ENCODE measurements around the gene ZNF536. TPM values are rescaled to one million over a fixed set of nuclear protein-coding genes. Genes with fewer than 3 reads are reported as not detected.
"Not testable (repeated sequence)": the region's sequence is repeated elsewhere in the genome, so short reads cannot be mapped to it uniquely, and the experiment has no call there.

Gene ZNF536
- total and polyA plus RNA-seq, 10 of the 15 experiments (the other 5 are each of a cell fraction or from before 2014, with no cell fraction given) = not detected

DNA sequence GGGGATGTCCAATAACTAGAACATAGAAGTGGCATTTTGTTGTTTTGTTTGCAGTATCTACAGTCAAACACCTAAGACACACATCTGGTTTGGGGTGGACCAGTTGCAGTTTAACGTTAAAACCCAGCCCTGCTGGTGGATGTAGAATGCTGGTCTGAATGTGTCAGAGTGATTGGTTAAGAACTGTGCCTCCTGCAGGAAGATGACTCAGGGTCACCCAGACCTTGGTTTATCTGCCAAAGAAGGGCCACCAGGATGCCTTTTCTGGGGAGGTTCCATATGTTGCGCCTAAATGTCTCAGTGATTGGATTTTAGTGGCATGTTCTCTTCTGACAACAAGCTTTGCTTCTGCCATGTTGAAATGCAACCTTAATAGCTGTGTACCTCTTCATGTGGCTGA, 23.1 kb downstream of the ZNF536 start (continued):
- TF ChIP-seq, protein P1, sequence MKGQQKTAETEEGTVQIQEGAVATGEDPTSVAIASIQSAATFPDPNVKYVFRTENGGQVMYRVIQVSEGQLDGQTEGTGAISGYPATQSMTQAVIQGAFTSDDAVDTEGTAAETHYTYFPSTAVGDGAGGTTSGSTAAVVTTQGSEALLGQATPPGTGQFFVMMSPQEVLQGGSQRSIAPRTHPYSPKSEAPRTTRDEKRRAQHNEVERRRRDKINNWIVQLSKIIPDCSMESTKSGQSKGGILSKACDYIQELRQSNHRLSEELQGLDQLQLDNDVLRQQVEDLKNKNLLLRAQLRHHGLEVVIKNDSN (IDR thresholded peaks at IDR 0.05; ENCODE audit: borderline replicate concordance, extremely low read length, insufficient read depth, low read depth, low read length) = no peak
- TF ChIP-seq CBX5 (IDR thresholded peaks at IDR 0.05; ENCODE audit: low read depth) (no peak), SIN3A (IDR thresholded peaks at IDR 0.05; ENCODE audit: low read depth, low read length) (no peak), SREBF2 (IDR thresholded peaks at IDR 0.05; ENCODE audit: low read length) (no peak), FOXK2 (IDR thresholded peaks at IDR 0.05) (no peak), ZSCAN29 (IDR thresholded peaks at IDR 0.05) (no peak), KLF5 (IDR thresholded peaks at IDR 0.05; ENCODE audit: partially characterized antibody) (no peak), CREB1 (IDR thresholded peaks at IDR 0.05; ENCODE audit: low read depth) (no peak), KDM1A (IDR thresholded peaks at IDR 0.05; ENCODE audit: borderline replicate concordance) (no peak), SUPT20H (IDR thresholded peaks at IDR 0.05; ENCODE audit: borderline replicate concordance, control insufficient read depth, low read depth, low read length) (no peak), BHLHE40 (IDR thresholded peaks at IDR 0.05; ENCODE audit: borderline replicate concordance in 1 of 2, low read depth in 2 of 2, low read length in 1 of 2) (no peak)
- TF ChIP-seq, protein P2, sequence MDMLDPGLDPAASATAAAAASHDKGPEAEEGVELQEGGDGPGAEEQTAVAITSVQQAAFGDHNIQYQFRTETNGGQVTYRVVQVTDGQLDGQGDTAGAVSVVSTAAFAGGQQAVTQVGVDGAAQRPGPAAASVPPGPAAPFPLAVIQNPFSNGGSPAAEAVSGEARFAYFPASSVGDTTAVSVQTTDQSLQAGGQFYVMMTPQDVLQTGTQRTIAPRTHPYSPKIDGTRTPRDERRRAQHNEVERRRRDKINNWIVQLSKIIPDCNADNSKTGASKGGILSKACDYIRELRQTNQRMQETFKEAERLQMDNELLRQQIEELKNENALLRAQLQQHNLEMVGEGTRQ (IDR thresholded peaks at IDR 0.05; ENCODE audit: borderline replicate concordance, low read depth, low read length) = no peak
- TF ChIP-seq, protein P3, sequence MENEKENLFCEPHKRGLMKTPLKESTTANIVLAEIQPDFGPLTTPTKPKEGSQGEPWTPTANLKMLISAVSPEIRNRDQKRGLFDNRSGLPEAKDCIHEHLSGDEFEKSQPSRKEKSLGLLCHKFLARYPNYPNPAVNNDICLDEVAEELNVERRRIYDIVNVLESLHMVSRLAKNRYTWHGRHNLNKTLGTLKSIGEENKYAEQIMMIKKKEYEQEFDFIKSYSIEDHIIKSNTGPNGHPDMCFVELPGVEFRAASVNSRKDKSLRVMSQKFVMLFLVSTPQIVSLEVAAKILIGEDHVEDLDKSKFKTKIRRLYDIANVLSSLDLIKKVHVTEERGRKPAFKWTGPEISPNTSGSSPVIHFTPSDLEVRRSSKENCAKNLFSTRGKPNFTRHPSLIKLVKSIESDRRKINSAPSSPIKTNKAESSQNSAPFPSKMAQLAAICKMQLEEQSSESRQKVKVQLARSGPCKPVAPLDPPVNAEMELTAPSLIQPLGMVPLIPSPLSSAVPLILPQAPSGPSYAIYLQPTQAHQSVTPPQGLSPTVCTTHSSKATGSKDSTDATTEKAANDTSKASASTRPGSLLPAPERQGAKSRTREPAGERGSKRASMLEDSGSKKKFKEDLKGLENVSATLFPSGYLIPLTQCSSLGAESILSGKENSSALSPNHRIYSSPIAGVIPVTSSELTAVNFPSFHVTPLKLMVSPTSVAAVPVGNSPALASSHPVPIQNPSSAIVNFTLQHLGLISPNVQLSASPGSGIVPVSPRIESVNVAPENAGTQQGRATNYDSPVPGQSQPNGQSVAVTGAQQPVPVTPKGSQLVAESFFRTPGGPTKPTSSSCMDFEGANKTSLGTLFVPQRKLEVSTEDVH (IDR thresholded peaks at IDR 0.05; ENCODE audit: low read depth, partially characterized antibody) = no peak
- TF ChIP-seq, protein P4, sequence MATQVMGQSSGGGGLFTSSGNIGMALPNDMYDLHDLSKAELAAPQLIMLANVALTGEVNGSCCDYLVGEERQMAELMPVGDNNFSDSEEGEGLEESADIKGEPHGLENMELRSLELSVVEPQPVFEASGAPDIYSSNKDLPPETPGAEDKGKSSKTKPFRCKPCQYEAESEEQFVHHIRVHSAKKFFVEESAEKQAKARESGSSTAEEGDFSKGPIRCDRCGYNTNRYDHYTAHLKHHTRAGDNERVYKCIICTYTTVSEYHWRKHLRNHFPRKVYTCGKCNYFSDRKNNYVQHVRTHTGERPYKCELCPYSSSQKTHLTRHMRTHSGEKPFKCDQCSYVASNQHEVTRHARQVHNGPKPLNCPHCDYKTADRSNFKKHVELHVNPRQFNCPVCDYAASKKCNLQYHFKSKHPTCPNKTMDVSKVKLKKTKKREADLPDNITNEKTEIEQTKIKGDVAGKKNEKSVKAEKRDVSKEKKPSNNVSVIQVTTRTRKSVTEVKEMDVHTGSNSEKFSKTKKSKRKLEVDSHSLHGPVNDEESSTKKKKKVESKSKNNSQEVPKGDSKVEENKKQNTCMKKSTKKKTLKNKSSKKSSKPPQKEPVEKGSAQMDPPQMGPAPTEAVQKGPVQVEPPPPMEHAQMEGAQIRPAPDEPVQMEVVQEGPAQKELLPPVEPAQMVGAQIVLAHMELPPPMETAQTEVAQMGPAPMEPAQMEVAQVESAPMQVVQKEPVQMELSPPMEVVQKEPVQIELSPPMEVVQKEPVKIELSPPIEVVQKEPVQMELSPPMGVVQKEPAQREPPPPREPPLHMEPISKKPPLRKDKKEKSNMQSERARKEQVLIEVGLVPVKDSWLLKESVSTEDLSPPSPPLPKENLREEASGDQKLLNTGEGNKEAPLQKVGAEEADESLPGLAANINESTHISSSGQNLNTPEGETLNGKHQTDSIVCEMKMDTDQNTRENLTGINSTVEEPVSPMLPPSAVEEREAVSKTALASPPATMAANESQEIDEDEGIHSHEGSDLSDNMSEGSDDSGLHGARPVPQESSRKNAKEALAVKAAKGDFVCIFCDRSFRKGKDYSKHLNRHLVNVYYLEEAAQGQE (IDR thresholded peaks at IDR 0.05; ENCODE audit: low read depth, low read length) = no peak

DNA sequence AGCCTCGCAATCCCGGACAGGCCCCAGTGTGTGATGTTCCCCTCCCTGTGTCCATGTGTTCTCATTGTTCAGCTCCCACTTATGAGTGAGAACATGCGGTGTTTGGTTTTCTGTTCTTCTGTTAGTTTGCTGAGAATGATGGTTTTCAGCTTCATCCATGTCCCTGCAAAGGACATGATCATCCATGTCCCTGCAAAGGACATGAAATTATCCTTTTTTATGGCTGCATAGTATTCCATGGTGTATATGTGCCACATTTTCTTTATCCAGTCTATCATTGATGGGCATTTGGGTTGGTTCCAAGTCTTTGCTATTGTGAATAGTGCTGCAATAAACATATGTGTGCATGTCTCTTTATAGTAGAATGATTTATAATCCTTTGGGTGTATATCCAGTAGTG, 26.4 kb downstream of the ZNF536 start:
- WGBS (ENCODE audit: insufficient coverage, insufficient replicate concordance, low lambda C conversion rate, missing lambda C conversion rate) = 35% methylated on average over 3 of the region's 3 CpGs

More for the DNA sequence above, 26.4 kb downstream of the ZNF536 start:
- FAIRE-seq; H3K4me2 ChIP-seq (ENCODE audit: control insufficient read depth, insufficient read depth); H3K9me3 ChIP-seq (replicated peaks; ENCODE audit: control insufficient read depth, insufficient read depth, low read length); H3K4me1 ChIP-seq (ENCODE audit: control insufficient read depth, insufficient read depth, low read length); H3K9ac ChIP-seq (ENCODE audit: control insufficient read depth, insufficient read depth, low read length); POLR2A ChIA-PET; H3K27ac ChIP-seq (ENCODE audit: control insufficient read depth, insufficient read depth); H3K4me3 ChIP-seq; H3K36me3 ChIP-seq (ENCODE audit: control insufficient read depth in 2 of 2, insufficient read depth in 2 of 2, low read length in 1 of 2); ATAC-seq; in situ Hi-C loops (cut with MboI); H4K20me1 ChIP-seq (ENCODE audit: control insufficient read depth, insufficient read depth); H3K27me3 ChIP-seq (replicated peaks in 1 of 2; ENCODE audit: control insufficient read depth in 2 of 2, insufficient read depth in 2 of 2, low read length in 1 of 2); BruUV-seq (replicated peaks); intact Hi-C loops (cut with micrococcal nuclease; ENCODE audit: unreplicated experiment); CTCF ChIA-PET; DNase-seq (ENCODE audit: low read depth, low spot score); H2AFZ ChIP-seq (ENCODE audit: control insufficient read depth, low read depth, low read length); SMC1A ChIA-PET (ENCODE audit: uncharacterized antibody, unreplicated experiment); RAD21 ChIA-PET (ENCODE audit: unreplicated experiment); H3K79me2 ChIP-seq (ENCODE audit: control insufficient read depth, insufficient read depth, low read length): not testable (repeated sequence)
